GM19468 (cell line): ENCODE measurements around the gene KCNIP3.

Experiments
- ATAC-seq: cut with Tn5 transposase; IDR thresholded peaks from one replicate; pipeline ENCODE4 v1.9.1; 2021; ENCODE audit warnings: mild to moderate bottlenecking, moderate library complexity, moderate number of reproducible peaks; ENCODE audit not compliant: unreplicated experiment; ENCODE audit errors: extremely low read depth

The KCNIP3 gene

GRCh38 chr2:95310651-95311050 lies 13.5 kb downstream of the KCNIP3 start:
- no peak for ATAC-seq

GRCh38 chr2:95311815-95312542 lies 14.8 kb downstream of the KCNIP3 start:
- no peak for ATAC-seq

DNA sequence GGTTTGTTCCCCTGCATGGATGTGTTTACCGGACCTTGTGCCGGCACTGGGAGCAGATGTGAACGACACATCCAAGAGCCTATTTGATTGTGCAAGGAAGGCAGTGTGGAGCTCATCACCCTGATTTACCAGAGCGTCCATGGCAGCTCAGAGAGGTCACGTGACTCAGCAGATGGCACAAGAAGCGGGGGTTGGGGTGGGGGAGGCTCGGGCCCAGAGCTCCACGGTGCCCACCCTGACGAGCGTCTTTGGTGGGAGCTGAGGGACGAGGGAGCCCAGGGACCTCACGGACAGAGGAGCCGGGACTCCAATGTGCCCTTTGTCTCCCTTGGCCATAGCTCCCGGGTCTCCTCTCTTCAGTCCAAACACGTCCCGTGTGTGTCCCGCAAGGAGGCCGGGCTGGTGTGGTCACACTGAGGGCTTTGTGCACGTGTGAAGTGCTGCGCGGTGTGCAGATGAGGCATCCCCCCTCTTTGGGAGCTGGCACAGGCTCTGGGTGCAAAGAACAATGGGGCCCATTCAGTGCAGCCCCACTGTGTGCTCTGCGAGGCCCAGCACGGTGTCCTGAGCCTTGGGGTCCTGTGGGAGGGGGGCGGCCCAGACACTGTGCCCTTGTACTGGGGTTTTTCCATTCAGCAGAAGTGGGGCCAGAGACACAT lies 15.5 kb downstream of the KCNIP3 start:
- ATAC-seq, result no peak

- no peak for ATAC-seq
Measured at GRCh38 chr2:95313296-95314131, 16.4 kb downstream of the KCNIP3 start.

GRCh38 chr2:95314598-95314963 lies 17.4 kb downstream of the KCNIP3 start:
- ATAC-seq, result no peak

DNA sequence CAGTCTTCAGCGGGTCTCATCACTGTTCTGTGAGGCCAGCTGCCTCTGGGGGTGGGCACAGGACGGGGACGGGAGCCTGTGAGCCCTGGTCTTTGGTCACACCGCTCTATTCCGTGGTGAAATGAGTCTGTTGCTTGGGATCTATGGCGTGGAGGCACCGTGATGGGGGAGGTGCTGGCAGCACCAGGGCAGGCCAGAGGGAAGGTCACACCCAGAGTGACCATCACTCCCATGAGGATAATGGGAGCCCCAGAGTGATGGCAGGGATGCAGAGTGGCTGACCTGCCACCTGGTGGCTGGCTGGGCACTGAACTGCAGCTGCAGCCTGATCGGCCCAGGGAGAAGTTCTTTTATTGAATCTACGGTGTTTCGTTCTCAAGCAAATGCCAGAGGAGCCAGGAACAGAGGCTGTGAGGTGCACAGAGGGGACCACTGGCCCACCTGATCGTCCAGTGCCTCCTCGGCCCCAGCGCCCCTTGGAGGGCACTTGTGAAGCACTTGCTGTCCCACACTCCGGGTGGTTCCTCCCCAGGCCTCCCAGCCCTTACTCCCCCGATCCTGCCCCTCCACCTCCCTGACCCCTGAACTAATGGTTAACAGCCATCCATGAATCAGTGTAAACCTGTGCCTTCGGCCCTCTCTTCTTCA lies 17.9 kb downstream of the KCNIP3 start:
- ATAC-seq, result no peak

DNA sequence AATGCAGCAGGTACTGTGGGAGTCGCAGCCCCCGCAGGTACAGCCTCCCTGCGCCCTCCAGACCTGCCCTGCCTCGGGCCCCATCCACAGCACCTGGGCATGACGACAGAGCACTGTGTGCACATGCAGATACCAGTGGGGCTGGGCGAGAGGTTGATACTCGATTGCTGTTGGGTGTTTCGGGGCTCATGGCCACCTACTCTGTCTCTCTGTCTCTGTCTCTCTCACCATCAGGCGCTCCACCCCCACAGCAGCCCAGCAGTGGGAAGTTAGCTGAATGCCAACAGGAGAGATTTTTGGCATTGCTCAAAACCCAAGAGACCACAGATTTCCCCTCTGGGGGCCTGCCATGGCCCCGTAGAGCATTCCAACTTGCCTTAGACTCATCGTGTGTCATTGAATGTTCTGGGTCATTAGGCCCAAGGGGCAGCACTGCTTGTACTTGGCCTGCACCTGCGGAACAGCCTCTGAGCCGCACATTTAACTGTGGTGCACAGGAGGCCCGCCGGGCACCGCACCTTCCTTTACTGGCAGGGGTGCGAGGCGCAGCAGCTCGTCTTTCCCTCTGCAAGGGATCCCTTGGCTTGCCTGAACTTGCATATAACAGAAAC lies 18.8 kb downstream of the KCNIP3 start:
- ATAC-seq, result no peak

GRCh38 chr2:95316466-95317122 lies 19.4 kb downstream of the KCNIP3 start:
- ATAC-seq, result no peak

GRCh38 chr2:95317123-95317500 lies 20.0 kb downstream of the KCNIP3 start:
- ATAC-seq, result no peak

GRCh38 chr2:95317665-95318425 lies 20.7 kb downstream of the KCNIP3 start:
- no peak for ATAC-seq

- ATAC-seq, result no peak
Measured at GRCh38 chr2:95318431-95319220, 21.5 kb downstream of the KCNIP3 start.

DNA sequence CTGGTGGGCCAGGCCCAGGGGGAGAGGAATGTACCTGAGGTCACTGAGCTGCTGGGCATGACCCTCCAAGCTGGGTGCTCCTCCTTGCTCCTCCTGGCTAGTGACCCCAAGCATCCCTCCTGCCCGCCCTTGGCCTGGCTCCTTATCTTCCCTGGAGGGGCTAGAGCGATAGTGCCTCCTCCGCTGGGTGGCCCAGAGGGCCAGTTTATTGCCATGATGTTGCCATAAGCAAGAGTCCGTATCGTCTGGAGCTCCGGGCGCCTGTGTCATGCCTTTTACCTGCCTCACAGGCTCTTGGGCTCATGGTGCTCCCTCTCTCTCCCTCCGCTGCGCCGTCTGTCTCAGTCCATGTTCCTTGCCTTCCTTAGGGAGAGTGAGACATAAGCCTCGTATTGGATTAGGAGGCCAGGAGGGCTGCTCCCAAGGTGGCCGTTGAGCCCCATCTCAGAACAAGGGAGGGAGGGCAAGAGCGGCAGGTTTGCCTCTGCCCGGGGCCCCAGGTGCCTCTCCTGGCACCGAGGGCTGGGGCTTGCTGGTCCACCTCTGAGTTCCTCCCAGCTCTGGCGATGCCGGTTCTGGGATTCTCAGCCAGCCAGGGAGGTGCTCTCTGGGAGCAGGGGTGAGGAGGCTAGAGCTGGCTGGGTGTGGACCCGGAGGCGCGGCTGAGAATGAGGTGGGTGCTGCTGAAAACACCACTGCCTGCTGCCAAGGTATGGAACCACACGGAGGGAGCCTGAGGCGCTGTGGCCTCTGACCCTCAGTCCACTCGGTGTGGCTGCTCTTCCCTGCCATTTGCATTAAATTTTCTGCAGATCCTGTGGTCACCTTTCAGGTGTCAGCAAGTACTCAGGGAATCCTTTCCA lies 22.6 kb downstream of the KCNIP3 start:
- ATAC-seq, result no peak

DNA sequence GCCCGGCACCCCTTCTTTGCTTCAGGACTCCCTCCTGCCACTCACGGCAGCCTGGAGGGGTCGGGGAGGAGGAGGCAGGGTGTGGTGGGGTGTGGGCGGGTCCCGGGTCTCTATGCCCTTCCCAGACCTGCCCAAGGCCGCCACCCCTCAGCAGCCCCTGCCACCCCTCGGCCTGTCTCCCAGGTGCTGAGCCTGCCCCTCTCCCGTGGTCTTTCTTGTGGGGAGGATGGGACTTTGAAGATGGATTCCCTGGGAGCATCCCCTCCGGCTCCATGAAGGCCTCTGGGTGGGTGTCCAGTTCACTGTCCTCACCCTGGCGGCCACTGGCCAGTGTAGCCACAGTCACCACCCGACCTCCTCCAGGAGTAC lies 23.2 kb downstream of the KCNIP3 start:
- ATAC-seq, result no peak

- ATAC-seq, result no peak
Measured at GRCh38 chr2:95320986-95321767, 24.0 kb downstream of the KCNIP3 start.

DNA sequence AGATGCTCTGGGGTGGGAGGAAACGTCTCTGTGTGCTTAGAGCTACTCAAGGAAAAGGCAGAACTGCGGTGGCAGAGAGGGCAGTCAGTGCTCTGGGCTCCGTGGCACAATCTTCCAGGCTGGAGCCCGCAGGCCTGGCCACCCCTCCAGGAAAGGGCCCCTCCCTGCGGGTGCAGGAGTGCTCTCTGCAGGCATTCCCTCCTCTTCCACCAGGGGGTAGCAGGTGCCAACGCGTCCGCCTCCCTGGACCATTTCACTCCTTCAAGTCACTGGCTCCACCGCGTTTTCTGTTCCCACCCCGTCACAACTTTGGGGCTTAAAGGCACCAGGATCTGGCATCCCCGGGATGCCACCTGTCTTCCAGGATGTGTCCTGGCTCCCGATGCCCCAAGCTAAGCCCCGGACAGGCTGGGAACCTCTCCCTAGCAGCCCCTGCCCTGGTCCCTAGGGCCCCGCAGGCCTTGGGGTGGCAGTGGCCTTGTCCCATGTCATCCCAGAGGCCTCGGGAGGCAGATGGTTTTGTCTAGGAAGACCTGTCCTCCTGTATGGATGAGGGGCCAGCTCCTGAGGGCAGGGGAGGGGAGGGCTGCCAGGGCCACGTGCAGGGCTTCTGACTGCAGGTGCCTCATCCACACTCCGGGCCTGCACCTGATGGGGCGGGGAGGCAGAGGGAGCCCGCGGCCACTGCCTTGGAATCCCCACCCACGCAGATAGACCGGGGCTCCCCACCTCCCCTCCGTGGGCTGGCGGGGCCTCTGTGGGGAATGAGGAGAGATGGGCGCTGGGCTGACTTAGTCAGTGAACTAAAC lies 26.4 kb downstream of the KCNIP3 start:
- no peak for ATAC-seq

GRCh38 chr2:95325026-95325425 lies 27.9 kb downstream of the KCNIP3 start:
- ATAC-seq, result no peak
